T-helper 22 cell (primary cell): ENCODE data around the gene GRIK4.
"Not testable (repeated sequence)": the region's sequence is repeated elsewhere in the genome, so short reads cannot be mapped to it uniquely, and the experiment has no call there.

Experiments
- DNase-seq: peaks from one replicate; pipeline ENCODE4 v3.0.0-alpha.2; 2020; ENCODE audit warnings: low read depth

The GRIK4 gene

GRCh38 chr11:120784566-120785251, 273.2 kb downstream of the GRIK4 start:
- DNase-seq: no peak

GRCh38 chr11:120785576-120785975, 274.0 kb downstream of the GRIK4 start:
- DNase-seq: no peak

- DNase-seq: no peak
Measured at GRCh38 chr11:120786206-120786735, 274.7 kb downstream of the GRIK4 start.

GRCh38 chr11:120787224-120787623, 275.7 kb downstream of the GRIK4 start:
- not testable (repeated sequence) for DNase-seq

GRCh38 chr11:120789391-120789790, 277.8 kb downstream of the GRIK4 start:
- no peak for DNase-seq

- DNase-seq: no peak
Measured at GRCh38 chr11:120792306-120792705, 280.8 kb downstream of the GRIK4 start.

GRCh38 chr11:120793150-120793549, 281.6 kb downstream of the GRIK4 start:
- no peak for DNase-seq

GRCh38 chr11:120793806-120794479, 282.4 kb downstream of the GRIK4 start:
- DNase-seq: no peak

GRCh38 chr11:120794748-120795147, 283.2 kb downstream of the GRIK4 start:
- no peak for DNase-seq

- no peak for DNase-seq
Measured at GRCh38 chr11:120795185-120795584, 283.6 kb downstream of the GRIK4 start.

- no peak for DNase-seq
Measured at GRCh38 chr11:120797143-120797542, 285.6 kb downstream of the GRIK4 start.

GRCh38 chr11:120798854-120799253, 287.3 kb downstream of the GRIK4 start:
- DNase-seq: no peak

GRCh38 chr11:120800206-120800605, 288.7 kb downstream of the GRIK4 start:
- DNase-seq: no peak

GRCh38 chr11:120801801-120802689, 290.5 kb downstream of the GRIK4 start:
- DNase-seq: no peak

GRCh38 chr11:120805960-120806555, 294.5 kb downstream of the GRIK4 start:
- no peak for DNase-seq

GRCh38 chr11:120807414-120808150, 296.0 kb downstream of the GRIK4 start:
- DNase-seq: no peak

GRCh38 chr11:120808616-120809050, 297.1 kb downstream of the GRIK4 start:
- DNase-seq: no peak

GRCh38 chr11:120810251-120810650, 298.7 kb downstream of the GRIK4 start:
- no peak for DNase-seq

- no peak for DNase-seq
Measured at GRCh38 chr11:120811199-120811598, 299.7 kb downstream of the GRIK4 start.

GRCh38 chr11:120811731-120812130, 300.2 kb downstream of the GRIK4 start:
- no peak for DNase-seq
